Osteocyte (in vitro differentiated cells): ENCODE measurements around the gene FUT2. TPM values are rescaled to one million over a fixed set of nuclear protein-coding genes. Genes with fewer than 3 reads are reported as not detected.

Experiments used
- DNase-seq: peaks from one replicate; pipeline ENCODE4 v3.0.0; 2021; ENCODE audit warnings: mixed read lengths; ENCODE audit not compliant: unreplicated experiment; ENCODE audit errors: extremely low spot score
- H3K27ac Mint-ChIP-seq: one replicate; pipeline ENCODE4 v1.8.0; 2021; ENCODE audit warnings: mild to moderate bottlenecking, mixed read lengths; ENCODE audit not compliant: unreplicated experiment
- H3K27me3 Mint-ChIP-seq: one replicate; pipeline ENCODE4 v1.8.0; 2021; ENCODE audit warnings: mixed read lengths; ENCODE audit not compliant: unreplicated experiment
- H3K36me3 Mint-ChIP-seq: one replicate; pipeline ENCODE4 v1.8.0; 2021; ENCODE audit warnings: mixed read lengths; ENCODE audit not compliant: unreplicated experiment
- H3K4me1 Mint-ChIP-seq: one replicate; pipeline ENCODE4 v1.8.0; 2021; ENCODE audit warnings: mixed read lengths; ENCODE audit not compliant: unreplicated experiment
- H3K4me3 Mint-ChIP-seq: one replicate; pipeline ENCODE4 v1.8.0; 2021; ENCODE audit warnings: mild to moderate bottlenecking, moderate library complexity, mixed read lengths; ENCODE audit not compliant: unreplicated experiment
- H3K9me3 Mint-ChIP-seq: one replicate; pipeline ENCODE4 v1.8.0; 2021; ENCODE audit warnings: mixed read lengths; ENCODE audit not compliant: unreplicated experiment
- total RNA-seq: library from RNA; stranded (reverse); gene quantifications from 2 replicates; pipeline ENCODE4 v1.2.1, GENCODE V29; 2021
- TF ChIP-seq, protein P1 (sequence below): fragments of 200-600 bp; sonication (generic); IDR thresholded peaks from 2 replicates; pipeline ENCODE4 v1.5.0; 2021; ENCODE audit warnings: antibody characterized with exemption, mild to moderate bottlenecking, moderate library complexity

Gene FUT2
- total RNA-seq, 1 donor from 2014 or later: not detected

GRCh38 chr19:48670699-48671445, 24.9 kb upstream of the FUT2 start:
- no peaks in the 10 kb centered on the region for H3K9me3 Mint-ChIP-seq
- no peak overlapping the region for H3K4me3 Mint-ChIP-seq
- no peaks in the 10 kb centered on the region for H3K27me3 Mint-ChIP-seq
- TF ChIP-seq, protein P1, sequence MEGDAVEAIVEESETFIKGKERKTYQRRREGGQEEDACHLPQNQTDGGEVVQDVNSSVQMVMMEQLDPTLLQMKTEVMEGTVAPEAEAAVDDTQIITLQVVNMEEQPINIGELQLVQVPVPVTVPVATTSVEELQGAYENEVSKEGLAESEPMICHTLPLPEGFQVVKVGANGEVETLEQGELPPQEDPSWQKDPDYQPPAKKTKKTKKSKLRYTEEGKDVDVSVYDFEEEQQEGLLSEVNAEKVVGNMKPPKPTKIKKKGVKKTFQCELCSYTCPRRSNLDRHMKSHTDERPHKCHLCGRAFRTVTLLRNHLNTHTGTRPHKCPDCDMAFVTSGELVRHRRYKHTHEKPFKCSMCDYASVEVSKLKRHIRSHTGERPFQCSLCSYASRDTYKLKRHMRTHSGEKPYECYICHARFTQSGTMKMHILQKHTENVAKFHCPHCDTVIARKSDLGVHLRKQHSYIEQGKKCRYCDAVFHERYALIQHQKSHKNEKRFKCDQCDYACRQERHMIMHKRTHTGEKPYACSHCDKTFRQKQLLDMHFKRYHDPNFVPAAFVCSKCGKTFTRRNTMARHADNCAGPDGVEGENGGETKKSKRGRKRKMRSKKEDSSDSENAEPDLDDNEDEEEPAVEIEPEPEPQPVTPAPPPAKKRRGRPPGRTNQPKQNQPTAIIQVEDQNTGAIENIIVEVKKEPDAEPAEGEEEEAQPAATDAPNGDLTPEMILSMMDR: no peak
- H3K36me3 Mint-ChIP-seq: no peaks in the 10 kb centered on the region
- H3K27ac Mint-ChIP-seq: no peak overlapping the region
- peaks cover 3% of the 10 kb centered on the region for H3K4me1 Mint-ChIP-seq
- DNase-seq: no peak

GRCh38 chr19:48671446-48671995, 24.2 kb upstream of the FUT2 start:
- no peak for DNase-seq
- Mint-ChIP-seq H3K27ac (no peak overlapping the region), H3K27me3 (no peaks in the 10 kb centered on the region)

GRCh38 chr19:48672994-48673393, 22.8 kb upstream of the FUT2 start, which contains the start of gene NTN5:
Gene NTN5, minus strand, starts transcription at chr19:48673017. Its CDS starts 2,031 bp downstream, at chr19:48670986.
- no peaks in the 10 kb centered on the region for H3K27me3 Mint-ChIP-seq
- no peak within 1 kb of the TSS for H3K27ac Mint-ChIP-seq

More at GRCh38 chr19:48671446-48671995, 24.2 kb upstream of the FUT2 start:
- Mint-ChIP-seq H3K4me3 (no peak overlapping the region), H3K9me3 (no peaks in the 10 kb centered on the region), H3K4me1 (peaks cover 3% of the 10 kb centered on the region), H3K36me3 (no peaks in the 10 kb centered on the region)
- TF ChIP-seq, protein P1: no peak

GRCh38 chr19:48673436-48674100, 22.2 kb upstream of the FUT2 start:
- DNase-seq: no peak
- TF ChIP-seq, protein P1: no peak
- peaks cover 3% of the 10 kb centered on the region for H3K4me1 Mint-ChIP-seq
- H3K4me3 Mint-ChIP-seq: no peak overlapping the region
- no peaks in the 10 kb centered on the region for H3K27me3 Mint-ChIP-seq
- H3K27ac Mint-ChIP-seq: no peak overlapping the region
- no peaks in the 10 kb centered on the region for H3K36me3 Mint-ChIP-seq
- H3K9me3 Mint-ChIP-seq: no peaks in the 10 kb centered on the region

More at GRCh38 chr19:48672994-48673393, 22.8 kb upstream of the FUT2 start, which contains the start of gene NTN5:
- Mint-ChIP-seq H3K9me3 (no peaks in the 10 kb centered on the region), H3K4me3 (no peak within 1 kb of the TSS), H3K36me3 (no peaks in the 10 kb centered on the region), H3K4me1 (peaks cover 3% of the 10 kb centered on the region)
- TF ChIP-seq, protein P1: no peak
- DNase-seq: no peak
